CD4-positive, alpha-beta T cell (primary cell): Measurements from ENCODE around the gene SFTPB. TPM values are rescaled to one million over a fixed set of nuclear protein-coding genes. Genes with fewer than 3 reads are reported as not detected.
A peak's percentile ranks its signal among the peaks of the same experiment; 100 is the strongest.

Source experiments
- ATAC-seq: fragments of 200-7000 bp; cut with Tn5 transposase; one replicate; pipeline ENCODE4 v1.10.0; 2022; ENCODE audit warnings: mild to moderate bottlenecking; ENCODE audit not compliant: poor library complexity
- CTCF ChIA-PET: fragments of 350-600 bp; sonication (Branson Sonifier 250); formaldehyde crosslinking; loops from one replicate; lab custom pipeline; 2021; ENCODE audit warnings: antibody characterized with exemption, inconsistent platforms; lab: Charles Lee
- POLR2A ChIA-PET: fragments of 350-600 bp; sonication (Branson Sonifier 250); formaldehyde crosslinking; loops from one replicate; lab custom pipeline; 2021; ENCODE audit warnings: antibody characterized with exemption, inconsistent platforms; lab: Charles Lee
- DNase-seq, 14 experiments: peaks; one replicate each; pipeline ENCODE4 v3.0.0-alpha.2; 2013 to 2020; ENCODE audit warnings: mixed read lengths in 2 of 14
- H3K27ac ChIP-seq, 2 donors: one replicate each; pipeline versions ENCODE4 v1.5.1 to v1.7.0; 2013; ENCODE audit warnings: low read length in 2 of 2, low read depth in 1 of 2, mild to moderate bottlenecking in 1 of 2
- H3K27me3 ChIP-seq, 2 experiments: 1 replicate in 1 of 2; 2 replicates in 1 of 2; pipeline versions ENCODE4 v1.6.1 to v1.7.0; 2013; ENCODE audit warnings: low read length in 2 of 2, control low read depth in 1 of 2, mild to moderate bottlenecking in 1 of 2, moderate library complexity in 1 of 2; ENCODE audit not compliant: insufficient read depth in 2 of 2, control insufficient read depth in 1 of 2
- H3K36me3 ChIP-seq: one replicate; pipeline ENCODE4 v1.6.1; 2013; ENCODE audit warnings: low read length, control low read depth; ENCODE audit not compliant: insufficient read depth
- H3K4me1 ChIP-seq: one replicate; pipeline ENCODE4 v1.6.1; 2013; ENCODE audit warnings: low read length, control low read depth; ENCODE audit not compliant: insufficient read depth
- H3K4me3 ChIP-seq: one replicate; pipeline ENCODE4 v1.5.1; 2013; ENCODE audit warnings: mild to moderate bottlenecking, low read length, moderate library complexity
- H3K9me3 ChIP-seq, 2 experiments: 1 replicate in 1 of 2; 2 replicates in 1 of 2; pipeline versions ENCODE4 v1.6.1 to v1.7.0; 2013; ENCODE audit warnings: low read length in 2 of 2, mild to moderate bottlenecking in 2 of 2, control low read depth in 1 of 2, moderate library complexity in 1 of 2; ENCODE audit not compliant: control insufficient read depth in 1 of 2, insufficient read depth in 1 of 2
- H3K27ac Mint-ChIP-seq: one replicate; pipeline ENCODE4 v1.8.0; 2020; ENCODE audit warnings: mixed read lengths
- H3K27me3 Mint-ChIP-seq: one replicate; pipeline ENCODE4 v1.8.0; 2021; ENCODE audit warnings: mixed read lengths
- H3K36me3 Mint-ChIP-seq: one replicate; pipeline ENCODE4 v1.8.0; 2021; ENCODE audit warnings: low read depth, mixed read lengths
- H3K4me1 Mint-ChIP-seq: one replicate; pipeline ENCODE4 v1.8.0; 2021; ENCODE audit warnings: low read depth, mixed read lengths
- H3K4me3 Mint-ChIP-seq: one replicate; pipeline ENCODE4 v1.8.0; 2020; ENCODE audit warnings: mild to moderate bottlenecking, mixed read lengths
- H3K9me3 Mint-ChIP-seq: one replicate; pipeline ENCODE4 v1.8.0; 2020; ENCODE audit warnings: mixed read lengths
- intact Hi-C, 2 experiments: fragments of 100-400 bp; cut with DNase I in 1 of 2; cut with micrococcal nuclease in 1 of 2; formaldehyde crosslinking; loops; one replicate each; pipeline versions ENCODE4 v1.15.1 to v1.9.0; 2023 to 2025; cut with DNase I, micrococcal nuclease
- total RNA-seq, 174 experiments: library from RNA in 2 of 174; stranded (reverse) in 2 of 174; gene quantifications; one replicate each; pipeline ENCODE4 v1.2.3 and lab custom pipeline; 2021 to 2026
- TF ChIP-seq, protein P1 (sequence below): fragments of 200-600 bp; IDR thresholded peaks from one replicate; pipeline ENCODE4 v1.8.0; 2022; ENCODE audit warnings: antibody characterized with exemption, mild to moderate bottlenecking

SFTPB gene
- total RNA-seq, 2 experiments from 2014 or later: not detected

DNA sequence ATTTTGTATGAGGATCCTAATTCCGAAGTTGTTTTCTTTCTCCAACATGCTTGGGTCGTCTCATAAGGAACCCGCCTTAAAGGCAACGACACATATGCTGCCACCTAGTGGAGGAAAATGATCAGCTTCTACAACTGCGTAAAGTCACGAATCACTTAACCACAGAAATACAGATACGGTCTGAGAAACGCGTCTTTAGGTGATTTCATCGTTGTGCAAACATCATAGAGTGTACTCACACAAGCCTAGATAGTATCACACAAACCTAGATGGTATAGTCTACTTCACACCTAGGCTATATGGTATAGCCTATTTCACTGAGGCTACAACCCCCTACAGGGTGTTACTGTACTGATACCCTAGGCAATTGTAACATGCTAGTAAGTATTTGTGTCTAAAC, 39.3 kb upstream of the SFTPB start:
- Mint-ChIP-seq H3K36me3 (no peaks in the 10 kb centered on the region), H3K27ac (no peak overlapping the region), H3K9me3 (no peaks in the 10 kb centered on the region), H3K4me1 (peaks cover 13% of the 10 kb centered on the region), H3K4me3 (no peak overlapping the region), H3K27me3 (peaks cover 13% of the 10 kb centered on the region)
- Histone ChIP-seq H3K27ac (no peak overlapping the region), H3K9me3 (no peaks in the 10 kb centered on the region), H3K4me1 (peaks cover 14% of the 10 kb centered on the region), H3K27me3 (peaks cover 0 to 4% of the 10 kb centered on the region in 2 experiments), H3K4me3 (no peak overlapping the region), H3K36me3 (no peaks in the 10 kb centered on the region)
- TF ChIP-seq, protein P1, sequence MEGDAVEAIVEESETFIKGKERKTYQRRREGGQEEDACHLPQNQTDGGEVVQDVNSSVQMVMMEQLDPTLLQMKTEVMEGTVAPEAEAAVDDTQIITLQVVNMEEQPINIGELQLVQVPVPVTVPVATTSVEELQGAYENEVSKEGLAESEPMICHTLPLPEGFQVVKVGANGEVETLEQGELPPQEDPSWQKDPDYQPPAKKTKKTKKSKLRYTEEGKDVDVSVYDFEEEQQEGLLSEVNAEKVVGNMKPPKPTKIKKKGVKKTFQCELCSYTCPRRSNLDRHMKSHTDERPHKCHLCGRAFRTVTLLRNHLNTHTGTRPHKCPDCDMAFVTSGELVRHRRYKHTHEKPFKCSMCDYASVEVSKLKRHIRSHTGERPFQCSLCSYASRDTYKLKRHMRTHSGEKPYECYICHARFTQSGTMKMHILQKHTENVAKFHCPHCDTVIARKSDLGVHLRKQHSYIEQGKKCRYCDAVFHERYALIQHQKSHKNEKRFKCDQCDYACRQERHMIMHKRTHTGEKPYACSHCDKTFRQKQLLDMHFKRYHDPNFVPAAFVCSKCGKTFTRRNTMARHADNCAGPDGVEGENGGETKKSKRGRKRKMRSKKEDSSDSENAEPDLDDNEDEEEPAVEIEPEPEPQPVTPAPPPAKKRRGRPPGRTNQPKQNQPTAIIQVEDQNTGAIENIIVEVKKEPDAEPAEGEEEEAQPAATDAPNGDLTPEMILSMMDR: peak; percentile 83
- ATAC-seq: peak; percentile 80
- POLR2A ChIA-PET: interaction anchor here (0.9 kb wide), 1 partner anchor 17 kb away, joined by 3 read pairs; no protein-coding TSS in a partner anchor
- intact Hi-C loops: loop anchor here (1.0 to 10.0 kb wide), 6 partner anchors 28 to 317 kb away; no protein-coding TSS in a partner anchor
- peak in 11 of 14 experiments; percentile 21 to 87 (median 50) for DNase-seq
- CTCF ChIA-PET: interaction anchor here (0.7 to 1.9 kb wide), 12 partner anchors 8 to 369 kb away, joined by 3 to 9 read pairs (median 4); no protein-coding TSS in a partner anchor

DNA sequence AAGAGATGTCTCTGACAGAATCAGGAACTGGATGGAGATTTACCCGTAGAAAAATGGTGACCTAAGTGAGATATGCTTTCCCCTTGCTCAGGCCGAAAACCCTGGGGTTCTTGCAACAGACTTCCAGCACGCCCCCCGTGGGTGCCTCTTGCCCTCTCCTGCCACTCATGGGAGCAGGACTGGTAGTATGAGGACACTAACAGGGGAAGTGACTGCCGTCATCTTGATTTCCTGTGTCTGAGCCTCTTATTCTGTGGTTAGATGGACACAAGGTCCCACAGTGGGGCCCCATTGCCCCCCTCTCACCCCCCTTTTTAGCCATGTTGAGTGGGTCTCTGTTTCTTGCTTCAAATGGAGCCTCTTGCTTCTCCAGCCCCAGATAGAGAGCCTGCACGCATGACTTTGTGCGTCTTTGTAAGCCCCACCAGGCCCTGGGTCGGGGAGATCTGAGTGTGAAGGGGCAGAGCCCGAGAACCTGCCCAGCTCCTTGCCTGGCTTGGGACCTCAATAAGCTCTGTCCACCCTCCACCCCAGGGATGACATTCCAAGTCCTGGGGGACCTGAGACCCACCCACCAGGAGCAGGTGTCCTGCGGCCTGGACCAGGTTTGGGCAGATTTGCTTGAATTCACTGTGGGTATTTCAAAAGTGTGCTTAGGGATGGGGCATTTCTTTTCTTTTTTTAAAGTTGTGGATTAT, 38.7 kb upstream of the SFTPB start:
- peak in 3 of 14 experiments; percentile 24 to 52 (median 41) for DNase-seq
- peaks cover 14% of the 10 kb centered on the region for H3K4me1 ChIP-seq

DNA sequence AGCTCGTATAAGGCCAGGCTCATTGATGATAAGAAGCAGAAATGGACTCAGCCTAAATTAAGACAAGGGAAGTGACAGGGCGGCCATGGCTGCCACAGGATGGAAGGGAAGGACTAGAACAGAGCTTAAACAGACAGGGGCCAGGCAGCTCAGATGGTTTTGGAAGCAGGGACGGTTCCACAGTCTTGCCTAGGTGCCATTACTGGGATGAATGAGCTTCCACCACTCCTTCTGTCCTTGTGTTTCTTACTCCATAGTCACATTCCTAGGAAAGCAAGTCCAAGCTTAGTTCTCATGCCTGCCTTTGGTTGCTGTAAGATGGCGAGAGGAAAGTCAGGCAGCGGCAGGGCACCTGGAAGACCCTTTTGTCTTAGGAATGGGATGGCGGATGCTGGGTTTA, 38.1 kb upstream of the SFTPB start:
- no peak overlapping the region for H3K27ac Mint-ChIP-seq
- ATAC-seq (no peak), DNase-seq (no peak)
- no peaks in the 10 kb centered on the region for H3K36me3 Mint-ChIP-seq
- TF ChIP-seq, protein P1: no peak
- CTCF ChIA-PET: interaction anchor here (1.9 kb wide), 1 partner anchor 23 kb away, joined by 7 read pairs; no protein-coding TSS in a partner anchor
- Histone ChIP-seq H3K4me1 (peaks cover 14% of the 10 kb centered on the region), H3K9me3 (no peaks in the 10 kb centered on the region), H3K27me3 (peaks cover 0 to 4% of the 10 kb centered on the region in 2 experiments), H3K27ac (no peak overlapping the region), H3K36me3 (no peaks in the 10 kb centered on the region), H3K4me3 (no peak overlapping the region)
- intact Hi-C loops: loop anchor here (2.0 to 10.0 kb wide), 4 partner anchors 69 to 315 kb away; no protein-coding TSS in a partner anchor
- H3K4me3 Mint-ChIP-seq: no peak overlapping the region
- H3K9me3 Mint-ChIP-seq: no peaks in the 10 kb centered on the region
- peaks cover 13% of the 10 kb centered on the region for H3K4me1 Mint-ChIP-seq
- POLR2A ChIA-PET: no interaction called here
- peaks cover 13% of the 10 kb centered on the region for H3K27me3 Mint-ChIP-seq

More for the DNA sequence above, 38.7 kb upstream of the SFTPB start:
- no peak overlapping the region for H3K4me3 ChIP-seq
- H3K4me3 Mint-ChIP-seq: no peak overlapping the region
- intact Hi-C loops: loop anchor here (1.0 to 10.0 kb wide), 6 partner anchors 27 to 316 kb away; no protein-coding TSS in a partner anchor
- H3K27me3 Mint-ChIP-seq: peaks cover 13% of the 10 kb centered on the region
- H3K9me3 ChIP-seq: no peaks in the 10 kb centered on the region
- H3K36me3 ChIP-seq: no peaks in the 10 kb centered on the region
- no peak overlapping the region for H3K27ac ChIP-seq
- no peak for ATAC-seq
- peaks cover 13% of the 10 kb centered on the region for H3K4me1 Mint-ChIP-seq
- POLR2A ChIA-PET: interaction anchor here (0.9 kb wide), 1 partner anchor 18 kb away, joined by 3 read pairs; no protein-coding TSS in a partner anchor
- CTCF ChIA-PET: interaction anchor here (0.7 to 1.9 kb wide), 9 partner anchors 11 to 370 kb away, joined by 3 to 9 read pairs (median 4); no protein-coding TSS in a partner anchor
- TF ChIP-seq, protein P1: no peak
- H3K27ac Mint-ChIP-seq: no peak overlapping the region
- H3K27me3 ChIP-seq: peaks cover 0 to 4% of the 10 kb centered on the region in 2 experiments
- H3K36me3 Mint-ChIP-seq: no peaks in the 10 kb centered on the region
- no peaks in the 10 kb centered on the region for H3K9me3 Mint-ChIP-seq
